Breast epithelium (tissue), 3 donors: Measurements from ENCODE around the gene ELOB.

Experiments used
- POLR2A ChIP-seq: fragments of 450-650 bp; IDR thresholded peaks from one replicate; pipeline ENCODE4 v1.6.1; 2016; ENCODE audit warnings: antibody characterized with exemption, mild to moderate bottlenecking, moderate library complexity
- TF ChIP-seq, protein P1 (sequence below), 3 donors: fragments of 450-650 bp; IDR thresholded peaks; one replicate each; pipeline ENCODE4 v1.5.1; 2016 to 2017; ENCODE audit warnings: antibody characterized with exemption in 3 of 3, mild to moderate bottlenecking in 3 of 3, moderate library complexity in 3 of 3

- TF ChIP-seq, protein P1, sequence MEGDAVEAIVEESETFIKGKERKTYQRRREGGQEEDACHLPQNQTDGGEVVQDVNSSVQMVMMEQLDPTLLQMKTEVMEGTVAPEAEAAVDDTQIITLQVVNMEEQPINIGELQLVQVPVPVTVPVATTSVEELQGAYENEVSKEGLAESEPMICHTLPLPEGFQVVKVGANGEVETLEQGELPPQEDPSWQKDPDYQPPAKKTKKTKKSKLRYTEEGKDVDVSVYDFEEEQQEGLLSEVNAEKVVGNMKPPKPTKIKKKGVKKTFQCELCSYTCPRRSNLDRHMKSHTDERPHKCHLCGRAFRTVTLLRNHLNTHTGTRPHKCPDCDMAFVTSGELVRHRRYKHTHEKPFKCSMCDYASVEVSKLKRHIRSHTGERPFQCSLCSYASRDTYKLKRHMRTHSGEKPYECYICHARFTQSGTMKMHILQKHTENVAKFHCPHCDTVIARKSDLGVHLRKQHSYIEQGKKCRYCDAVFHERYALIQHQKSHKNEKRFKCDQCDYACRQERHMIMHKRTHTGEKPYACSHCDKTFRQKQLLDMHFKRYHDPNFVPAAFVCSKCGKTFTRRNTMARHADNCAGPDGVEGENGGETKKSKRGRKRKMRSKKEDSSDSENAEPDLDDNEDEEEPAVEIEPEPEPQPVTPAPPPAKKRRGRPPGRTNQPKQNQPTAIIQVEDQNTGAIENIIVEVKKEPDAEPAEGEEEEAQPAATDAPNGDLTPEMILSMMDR (IDR thresholded peaks at IDR 0.05) = no peak
- no peak for TF ChIP-seq POLR2A
Measured at GRCh38 chr16:2775765-2776499, 1.1 kb downstream of the ELOB start.
